Panc1 (cell line): ENCODE data around the gene COPB2. TPM values are rescaled to one million over a fixed set of nuclear protein-coding genes. Genes with fewer than 3 reads are reported as not detected.
A peak's percentile ranks its signal among the peaks of the same experiment; 100 is the strongest.

Experiments
- ATAC-seq: fragments of 200-7000 bp; cut with Tn5 transposase; 2 replicates; pipeline ENCODE4 v1.9.1; 2020; ENCODE audit warnings: mild to moderate bottlenecking, moderate library complexity
- BruUV-seq: library from RNA; stranded (reverse); fragments of 400-500 nt; replicated peaks from 2 replicates; lab custom pipeline; 2021; lab: Mats Ljungman, UMichigan
- CTCF ChIA-PET: fragments of 300-600 bp; sonication (Branson Sonifier 250); formaldehyde crosslinking; loops from one replicate; lab custom pipeline; 2022; ENCODE audit warnings: antibody characterized with exemption; lab: Charles Lee
- POLR2A ChIA-PET: fragments of 300-600 bp; sonication (Branson Sonifier 250); formaldehyde crosslinking; loops from one replicate; lab custom pipeline; 2022; ENCODE audit warnings: antibody characterized with exemption; lab: Charles Lee
- DNase-seq: peaks from one replicate; pipeline ENCODE4 v3.0.0-alpha.2; 2010; ENCODE audit warnings: low read depth, low spot score
- H3K27ac ChIP-seq: 2 replicates; pipeline ENCODE4 v1.5.1; 2011; ENCODE audit warnings: mild to moderate bottlenecking, low read length, inconsistent platforms
- H3K27me3 ChIP-seq: fragments of 200-500 bp; sonication (Bioruptor generic); 2 replicates; pipeline ENCODE4 v1.6.0; 2014; ENCODE audit warnings: low read length, inconsistent platforms; ENCODE audit not compliant: control insufficient read depth, insufficient read depth
- H3K36me3 ChIP-seq: fragments of 200-500 bp; sonication (Bioruptor generic); 2 replicates; pipeline ENCODE4 v1.5.1; 2014; ENCODE audit warnings: inconsistent platforms, mild to moderate bottlenecking, low read length, moderate library complexity; ENCODE audit not compliant: control insufficient read depth, insufficient read depth
- H3K4me1 ChIP-seq: 2 replicates; pipeline ENCODE4 v1.5.1; 2011; ENCODE audit warnings: inconsistent platforms, mild to moderate bottlenecking, low read length, moderate library complexity; ENCODE audit not compliant: control insufficient read depth, insufficient read depth
- H3K4me3 ChIP-seq, 2 experiments: 2 replicates each; pipeline ENCODE4 v1.5.1; 2011 to 2012; ENCODE audit warnings: low read depth in 2 of 2, low read length in 2 of 2, mild to moderate bottlenecking in 2 of 2, inconsistent platforms in 1 of 2, moderate library complexity in 1 of 2
- H3K9me3 ChIP-seq: fragments of 200-500 bp; sonication (Bioruptor generic); 2 replicates; pipeline ENCODE4 v1.5.1; 2014; ENCODE audit warnings: low read depth, mild to moderate bottlenecking, inconsistent platforms, low read length, moderate library complexity; ENCODE audit not compliant: control insufficient read depth, insufficient read depth
- CTCF ChIP-seq: fragments of 450-650 bp; IDR thresholded peaks from 2 replicates; pipeline ENCODE4 v1.5.1; 2017; ENCODE audit warnings: mild to moderate bottlenecking
- POLR2AphosphoS5 ChIP-seq: IDR thresholded peaks from 2 replicates; pipeline ENCODE4 v1.6.1; 2012; ENCODE audit warnings: mild to moderate bottlenecking, low read depth, low read length, moderate library complexity
- REST ChIP-seq, 2 experiments: IDR thresholded peaks; 2 replicates each; pipeline ENCODE4 v1.6.1; 2011 to 2012; ENCODE audit warnings: low read depth in 2 of 2, control low read depth in 1 of 2, low read length in 1 of 2, mild to moderate bottlenecking in 1 of 2, moderate library complexity in 1 of 2; ENCODE audit not compliant: insufficient read depth in 1 of 2
- SIN3A ChIP-seq: IDR thresholded peaks from 2 replicates; pipeline ENCODE4 v1.6.1; 2012; ENCODE audit warnings: low read depth, mild to moderate bottlenecking, low read length, moderate library complexity, borderline replicate concordance; ENCODE audit not compliant: insufficient read depth
- TCF7L2 ChIP-seq: IDR thresholded peaks from 2 replicates; pipeline ENCODE4 v1.6.1; 2011; ENCODE audit warnings: mild to moderate bottlenecking, low read depth, low read length, inconsistent platforms
- in situ Hi-C: cut with HindIII; loops from 2 replicates; pipeline ENCODE4 v1.10.0; 2016; ENCODE audit warnings: low sequenced_read_pairs, low pct_unique_long_range_greater_than_20kb
- intact Hi-C: fragments of 100-400 bp; cut with micrococcal nuclease; formaldehyde crosslinking; loops from one replicate; pipeline ENCODE4 v1.10.0; 2022; ENCODE audit not compliant: unreplicated experiment
- total RNA-seq: library from RNA; stranded (reverse); gene quantifications from one replicate; pipeline ENCODE4 v1.2.1, GENCODE V29; 2021; ENCODE audit not compliant: unreplicated experiment

The COPB2 gene
- total RNA-seq, 1 experiment from 2014 or later = 150 TPM

- H3K27ac ChIP-seq = peak overlapping the region; percentile 57; the same call in 1 of the 2 replicates
- CTCF ChIA-PET = no interaction called here
- no TSS peak for BruUV-seq
Observed at GRCh38 chr3:139307601-139308555, 81.6 kb downstream of the COPB2 start.

More at GRCh38 chr3:139307601-139308555, 81.6 kb downstream of the COPB2 start:
- POLR2A ChIA-PET = no interaction called here
- H3K9me3 ChIP-seq = no peaks in the 10 kb centered on the region
- no peak for DNase-seq
- H3K36me3 ChIP-seq = no peaks in the 10 kb centered on the region
- intact Hi-C loops (no loop called here), in situ Hi-C loops (no loop called here)
- peaks cover 48% of the 10 kb centered on the region for H3K4me1 ChIP-seq
- H3K4me3 ChIP-seq = no peak overlapping the region
- H3K27me3 ChIP-seq = no peaks in the 10 kb centered on the region
- no peak for TF ChIP-seq CTCF
- TF ChIP-seq REST (IDR thresholded peaks at IDR 0.05; ENCODE audit: insufficient read depth in 1 of 2, low read depth in 2 of 2, low read length in 1 of 2) = no peak
- no peak for TF ChIP-seq TCF7L2
- TF ChIP-seq SIN3A = no peak
- no peak for TF ChIP-seq POLR2AphosphoS5
- no peak for ATAC-seq

Other genes starting within 250 kb of the COPB2 start
- 61.9 TPM for gene MRPS22, start 45.6 kb downstream of the COPB2 start, total RNA-seq
- not detected for gene RBP2, start 86.9 kb upstream of the COPB2 start, total RNA-seq
- 18.6 TPM for gene RBP1, start 150.1 kb upstream of the COPB2 start, total RNA-seq